ENCODE data around the gene MRPL43. TPM values are rescaled to one million over a fixed set of nuclear protein-coding genes. Genes with fewer than 3 reads are reported as not detected.

MRPL43 gene
- total RNA-seq, 1 donor = 51.8 TPM

DNA sequence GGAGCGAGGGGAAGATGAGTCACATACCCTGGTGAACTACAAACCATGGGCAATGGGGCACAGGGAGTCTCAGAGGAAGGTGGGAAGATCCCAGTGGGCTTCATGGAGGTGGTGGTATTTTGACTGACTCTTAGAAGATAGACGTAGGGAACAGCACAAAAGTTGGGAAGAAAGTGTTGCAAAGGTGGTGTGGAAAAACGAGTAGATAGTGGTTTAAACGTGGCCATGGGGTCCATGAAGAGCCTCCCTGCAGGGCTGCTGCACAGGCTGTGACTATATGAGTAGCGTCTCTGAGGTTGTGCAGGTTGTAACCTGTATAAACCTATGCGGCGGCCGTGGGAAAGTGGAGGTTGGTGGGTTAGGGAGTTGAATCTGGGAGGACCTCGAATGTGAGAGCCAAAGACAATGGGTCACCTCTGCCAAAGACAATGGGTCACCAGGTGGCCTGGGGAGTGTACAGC is 26.1 kb upstream of the MRPL43 start:
- no peak overlapping the region for H3K4me3 ChIP-seq (ENCODE audit: low read depth, low read length)
- TF ChIP-seq, protein P1, sequence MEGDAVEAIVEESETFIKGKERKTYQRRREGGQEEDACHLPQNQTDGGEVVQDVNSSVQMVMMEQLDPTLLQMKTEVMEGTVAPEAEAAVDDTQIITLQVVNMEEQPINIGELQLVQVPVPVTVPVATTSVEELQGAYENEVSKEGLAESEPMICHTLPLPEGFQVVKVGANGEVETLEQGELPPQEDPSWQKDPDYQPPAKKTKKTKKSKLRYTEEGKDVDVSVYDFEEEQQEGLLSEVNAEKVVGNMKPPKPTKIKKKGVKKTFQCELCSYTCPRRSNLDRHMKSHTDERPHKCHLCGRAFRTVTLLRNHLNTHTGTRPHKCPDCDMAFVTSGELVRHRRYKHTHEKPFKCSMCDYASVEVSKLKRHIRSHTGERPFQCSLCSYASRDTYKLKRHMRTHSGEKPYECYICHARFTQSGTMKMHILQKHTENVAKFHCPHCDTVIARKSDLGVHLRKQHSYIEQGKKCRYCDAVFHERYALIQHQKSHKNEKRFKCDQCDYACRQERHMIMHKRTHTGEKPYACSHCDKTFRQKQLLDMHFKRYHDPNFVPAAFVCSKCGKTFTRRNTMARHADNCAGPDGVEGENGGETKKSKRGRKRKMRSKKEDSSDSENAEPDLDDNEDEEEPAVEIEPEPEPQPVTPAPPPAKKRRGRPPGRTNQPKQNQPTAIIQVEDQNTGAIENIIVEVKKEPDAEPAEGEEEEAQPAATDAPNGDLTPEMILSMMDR (IDR thresholded peaks at IDR 0.05; ENCODE audit: insufficient read depth, low read depth, low read length) = no peak
- no peak for DNase-seq (ENCODE audit: low read depth)

DNA sequence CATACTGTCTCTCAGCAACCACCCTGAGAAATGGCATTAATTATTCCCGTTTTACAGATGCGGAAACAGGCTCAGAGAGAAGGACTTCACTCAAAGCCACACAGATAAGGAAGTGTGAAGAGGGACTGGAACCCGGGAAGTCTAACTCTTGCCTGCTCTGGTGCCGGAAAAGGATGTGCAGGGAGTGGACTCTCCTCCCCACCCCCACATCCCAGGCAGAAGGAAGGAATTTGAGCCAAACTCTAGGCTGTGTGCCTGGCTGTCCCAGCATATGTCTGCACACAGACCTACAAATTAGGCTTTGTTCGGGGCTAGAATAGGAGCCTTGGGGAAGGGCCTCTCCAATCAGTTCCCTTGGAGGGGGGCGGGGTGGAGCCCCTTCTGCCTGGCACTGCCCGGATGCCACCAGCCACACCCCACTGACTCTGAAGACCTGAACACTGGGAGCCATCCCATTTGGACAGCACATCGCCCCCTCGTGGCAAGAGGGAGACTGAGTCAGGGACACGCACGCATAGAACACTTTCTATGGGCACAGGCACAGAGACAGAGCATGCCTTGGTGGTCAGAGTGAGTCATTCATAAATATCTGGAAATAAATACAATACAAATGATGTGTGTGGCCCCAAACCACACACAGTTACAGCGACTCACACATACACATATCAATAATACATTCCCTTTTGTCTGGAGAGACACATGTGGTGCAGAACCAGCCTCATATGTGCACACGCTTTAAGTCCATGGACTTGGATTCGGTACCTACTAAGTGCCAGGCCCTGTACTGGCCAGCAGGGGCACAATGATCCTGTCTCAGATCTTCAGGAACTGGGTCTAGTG is 25.4 kb upstream of the MRPL43 start:
- TF ChIP-seq, protein P1 (IDR thresholded peaks at IDR 0.05; ENCODE audit: insufficient read depth, low read depth, low read length) = peak; percentile 90
- H3K4me3 ChIP-seq (ENCODE audit: low read depth, low read length) = no peak overlapping the region
- peak; percentile 92 for DNase-seq (ENCODE audit: low read depth)

DNA sequence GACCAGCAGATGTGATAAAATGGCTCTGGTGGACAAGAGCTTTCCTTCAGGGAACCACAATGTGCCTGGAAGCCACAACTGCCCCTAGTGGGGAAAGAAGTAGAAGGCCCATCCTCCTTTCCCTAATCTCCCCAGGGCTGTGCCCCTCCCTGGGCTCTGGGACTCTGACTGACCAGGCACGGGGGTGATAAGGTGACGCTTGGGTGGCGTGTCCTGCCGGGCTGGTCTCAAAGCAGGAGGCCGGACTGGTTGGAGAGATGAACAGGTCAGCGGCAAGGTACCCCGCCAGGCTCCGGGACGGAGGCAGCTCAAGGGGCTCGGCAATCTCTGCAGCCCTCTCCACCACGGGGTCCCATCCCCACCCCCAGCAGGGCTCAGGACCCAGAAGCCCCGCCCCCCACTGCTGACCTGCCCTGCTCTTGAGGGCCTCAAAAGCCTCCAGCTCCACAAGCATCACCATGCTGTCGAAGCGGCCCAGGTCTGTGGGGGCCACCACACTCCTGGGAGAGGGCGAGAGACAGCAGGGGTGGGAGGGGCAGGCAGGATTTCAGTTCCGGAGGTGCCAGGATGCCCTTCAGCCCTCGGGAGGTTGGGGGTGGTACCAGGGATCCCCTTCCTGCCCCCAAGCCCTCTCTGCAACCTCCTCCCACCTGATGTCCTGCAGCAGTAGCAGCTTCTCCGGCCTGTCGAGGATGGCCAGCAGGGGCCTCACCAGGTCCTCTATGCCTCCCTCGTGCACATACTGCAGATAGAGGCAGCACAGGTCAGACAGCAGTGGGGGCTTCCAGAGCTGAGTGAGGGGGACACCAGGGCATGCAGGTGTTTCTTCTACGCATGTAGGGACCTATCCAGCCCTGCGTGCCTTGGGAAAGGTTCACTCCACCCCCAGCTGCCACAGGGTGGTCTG is 24.5 kb upstream of the MRPL43 start:
- TF ChIP-seq, protein P1 (IDR thresholded peaks at IDR 0.05; ENCODE audit: insufficient read depth, low read depth, low read length) = peak; percentile 51
- H3K4me3 ChIP-seq (ENCODE audit: low read depth, low read length) = no peak overlapping the region
- peak; percentile 25 for DNase-seq (ENCODE audit: low read depth)

DNA sequence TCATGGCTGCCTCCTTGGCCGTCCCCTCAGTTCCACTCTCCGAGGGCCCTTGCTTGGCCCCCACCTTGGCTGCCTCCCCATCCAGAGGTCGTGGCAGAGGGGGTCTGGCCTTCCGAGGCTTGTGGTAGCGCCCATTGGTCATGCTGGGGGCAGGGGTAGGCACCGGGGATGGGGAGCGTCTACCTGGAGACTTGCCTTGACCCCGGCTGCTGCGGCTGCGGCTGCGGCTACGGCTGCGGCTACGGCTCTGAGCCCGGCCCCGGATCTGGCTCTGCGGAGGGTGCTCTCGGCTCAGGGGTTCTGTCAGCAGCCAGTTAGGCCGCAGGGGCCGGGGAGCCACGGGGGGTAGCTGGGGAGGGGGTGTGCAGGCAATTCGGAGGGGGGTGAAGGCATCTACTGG is 23.0 kb upstream of the MRPL43 start:
- TF ChIP-seq, protein P1 (IDR thresholded peaks at IDR 0.05; ENCODE audit: insufficient read depth, low read depth, low read length) = no peak

DNA sequence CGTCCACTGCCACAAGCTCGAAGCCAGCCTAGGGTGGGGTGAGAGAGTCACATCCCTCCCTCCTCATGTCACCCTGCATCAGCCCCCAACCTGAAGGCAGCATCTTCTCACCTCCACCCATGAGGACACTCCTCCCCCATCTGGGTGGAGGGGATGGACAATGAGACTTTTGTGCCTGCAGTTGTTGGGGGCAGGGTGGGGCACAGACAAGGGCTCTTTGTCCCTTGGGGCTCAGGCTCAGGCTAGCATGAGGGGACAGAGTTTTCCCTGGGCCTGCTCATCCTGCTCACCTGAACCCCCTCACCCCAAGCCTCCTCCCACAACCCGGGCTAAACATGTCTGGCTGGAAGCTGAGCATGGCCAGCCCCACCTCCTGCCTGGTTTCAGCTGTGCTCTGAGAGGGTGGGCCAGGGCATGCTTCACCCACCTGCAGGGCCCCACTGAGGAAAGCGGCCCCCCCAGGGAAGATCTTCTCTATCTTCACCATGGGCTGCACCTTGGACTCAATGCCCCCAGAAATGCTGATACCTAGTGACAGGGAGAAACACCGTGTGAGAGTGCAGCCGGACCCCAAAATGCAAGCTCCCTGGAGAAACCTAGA is 21.6 kb upstream of the MRPL43 start:
- DNase-seq (ENCODE audit: low read depth) = no peak
- TF ChIP-seq, protein P1 (IDR thresholded peaks at IDR 0.05; ENCODE audit: insufficient read depth, low read depth, low read length) = no peak
- no peak overlapping the region for H3K4me3 ChIP-seq (ENCODE audit: low read depth, low read length)

More for the DNA sequence above, 23.0 kb upstream of the MRPL43 start:
- no peak overlapping the region for H3K4me3 ChIP-seq (ENCODE audit: low read depth, low read length)
- no peak for DNase-seq (ENCODE audit: low read depth)

All from fibroblast of villous mesenchyme (primary cell).